Lower lobe of right lung (tissue), 2 donors: ENCODE data around the gene DNAJC10. TPM values are rescaled to one million over a fixed set of nuclear protein-coding genes. Genes with fewer than 3 reads are reported as not detected.

Experiments
- ATAC-seq, 2 donors: fragments of 200-7000 bp; cut with Tn5 transposase; one replicate each; pipeline ENCODE4 v1.9.1; 2020 to 2022; ENCODE audit warnings: mild to moderate bottlenecking in 2 of 2, moderate library complexity in 2 of 2
- DNase-seq: peaks from one replicate; pipeline ENCODE4 v3.0.0-alpha.2; 2020
- H3K27ac ChIP-seq: fragments of 200-600 bp; one replicate; pipeline ENCODE4 v1.8.0; 2022
- H3K27me3 ChIP-seq: fragments of 200-600 bp; one replicate; pipeline ENCODE4 v1.8.0; 2022; ENCODE audit warnings: low read depth
- H3K36me3 ChIP-seq: fragments of 200-600 bp; one replicate; pipeline ENCODE4 v1.8.0; 2022; ENCODE audit warnings: mild to moderate bottlenecking
- H3K4me1 ChIP-seq: fragments of 200-600 bp; one replicate; pipeline ENCODE4 v1.8.0; 2022
- H3K4me3 ChIP-seq: fragments of 200-600 bp; one replicate; pipeline ENCODE4 v1.8.0; 2022; ENCODE audit warnings: mild to moderate bottlenecking
- H3K9me3 ChIP-seq: fragments of 200-600 bp; one replicate; pipeline ENCODE4 v1.8.0; 2022
- intact Hi-C: fragments of 100-400 bp; cut with DNase I; formaldehyde crosslinking; loops from one replicate; pipeline ENCODE4 v1.11.0; 2022
- total RNA-seq: library from RNA; stranded (reverse); fragmentation: NEBNext Ultra II Directional; extraction: Animal tissue kit (Norgen Biotek cat#: 25700); gene quantifications from one replicate; pipeline ENCODE4 v1.2.1, GENCODE V29; 2021
- TF ChIP-seq, protein P1 (sequence below): fragments of 200-600 bp; IDR thresholded peaks from one replicate; pipeline ENCODE4 v1.8.0; 2022; ENCODE audit warnings: antibody characterized with exemption, mild to moderate bottlenecking
- donor health status: DM: no; HTN: yes; CAD: no; lungs with severe emphysema.

Gene DNAJC10
- total RNA-seq, 1 donor from 2014 or later, result 76.2 TPM

DNA sequence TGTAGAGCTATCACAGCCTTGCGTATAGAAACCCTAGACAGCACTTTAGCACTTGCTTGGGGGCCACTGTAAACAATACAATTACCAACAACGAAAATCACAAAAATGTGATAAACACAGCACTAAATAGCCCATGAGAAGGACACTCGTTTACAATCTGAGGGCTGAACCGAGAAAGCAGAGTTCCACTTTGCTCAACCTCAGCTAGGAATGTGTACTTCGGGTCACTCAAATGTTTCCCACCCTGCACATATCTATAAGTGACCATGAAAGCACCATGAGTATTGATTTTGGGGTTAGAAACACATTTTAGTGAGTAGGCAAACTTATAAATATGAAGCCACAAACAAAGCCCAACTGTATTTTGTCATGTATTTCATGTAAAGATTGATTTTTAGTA, 88.1 kb downstream of the DNAJC10 start:
- TF ChIP-seq, protein P1, sequence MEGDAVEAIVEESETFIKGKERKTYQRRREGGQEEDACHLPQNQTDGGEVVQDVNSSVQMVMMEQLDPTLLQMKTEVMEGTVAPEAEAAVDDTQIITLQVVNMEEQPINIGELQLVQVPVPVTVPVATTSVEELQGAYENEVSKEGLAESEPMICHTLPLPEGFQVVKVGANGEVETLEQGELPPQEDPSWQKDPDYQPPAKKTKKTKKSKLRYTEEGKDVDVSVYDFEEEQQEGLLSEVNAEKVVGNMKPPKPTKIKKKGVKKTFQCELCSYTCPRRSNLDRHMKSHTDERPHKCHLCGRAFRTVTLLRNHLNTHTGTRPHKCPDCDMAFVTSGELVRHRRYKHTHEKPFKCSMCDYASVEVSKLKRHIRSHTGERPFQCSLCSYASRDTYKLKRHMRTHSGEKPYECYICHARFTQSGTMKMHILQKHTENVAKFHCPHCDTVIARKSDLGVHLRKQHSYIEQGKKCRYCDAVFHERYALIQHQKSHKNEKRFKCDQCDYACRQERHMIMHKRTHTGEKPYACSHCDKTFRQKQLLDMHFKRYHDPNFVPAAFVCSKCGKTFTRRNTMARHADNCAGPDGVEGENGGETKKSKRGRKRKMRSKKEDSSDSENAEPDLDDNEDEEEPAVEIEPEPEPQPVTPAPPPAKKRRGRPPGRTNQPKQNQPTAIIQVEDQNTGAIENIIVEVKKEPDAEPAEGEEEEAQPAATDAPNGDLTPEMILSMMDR, result no peak
- Histone ChIP-seq H3K27ac (no peak overlapping the region), H3K36me3 (no peaks in the 10 kb centered on the region), H3K4me3 (no peak overlapping the region), H3K9me3 (no peaks in the 10 kb centered on the region), H3K4me1 (no peaks in the 10 kb centered on the region), H3K27me3 (no peaks in the 10 kb centered on the region)
- intact Hi-C loops, result no loop called here
- ATAC-seq (no peak), DNase-seq (no peak)

DNA sequence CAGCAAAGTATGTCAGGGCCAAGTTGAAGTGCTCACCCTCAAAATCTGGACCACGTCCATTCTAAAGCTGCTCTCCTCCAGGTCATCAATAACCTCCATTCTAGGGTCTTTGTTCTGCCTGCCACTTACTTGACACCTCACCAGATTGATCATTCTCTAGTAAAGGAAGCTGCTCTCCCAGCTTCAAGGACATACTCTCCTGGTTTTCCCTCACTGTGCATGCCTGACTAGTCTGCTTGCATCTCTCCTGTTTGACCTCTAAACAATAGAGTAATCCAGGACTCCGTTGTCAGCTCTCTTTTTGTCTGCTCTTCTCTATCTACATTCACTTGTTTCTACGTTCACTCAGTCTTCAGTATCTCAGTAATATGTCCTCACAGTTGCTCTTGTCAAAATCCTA, 91.3 kb downstream of the DNAJC10 start:
- Histone ChIP-seq H3K9me3 (no peaks in the 10 kb centered on the region), H3K27me3 (no peaks in the 10 kb centered on the region), H3K27ac (no peak overlapping the region), H3K36me3 (no peaks in the 10 kb centered on the region), H3K4me1 (no peaks in the 10 kb centered on the region), H3K4me3 (no peak overlapping the region)
- intact Hi-C loops, result no loop called here
- DNase-seq (no peak), ATAC-seq (no peak)
- TF ChIP-seq, protein P1, result no peak

DNA sequence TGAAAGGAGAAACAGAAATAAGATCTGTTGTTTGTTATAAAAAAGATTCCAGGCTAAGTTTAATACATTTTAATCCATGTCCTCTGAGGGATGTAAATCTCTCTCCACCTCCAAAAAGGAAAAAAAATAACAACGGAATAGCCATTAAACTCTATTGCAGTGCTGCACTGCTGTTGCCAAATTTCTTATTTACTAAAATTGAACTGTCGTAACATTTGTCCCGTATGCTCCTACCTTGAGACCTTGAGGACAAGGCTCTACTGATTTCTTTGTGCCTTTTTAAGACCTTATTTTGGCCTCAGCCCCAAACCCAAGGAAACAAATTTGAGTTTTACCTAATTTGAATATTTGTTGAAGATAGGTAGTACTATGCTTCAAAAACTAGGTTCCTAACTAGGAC, 94.0 kb downstream of the DNAJC10 start:
- no peak overlapping the region for H3K27ac ChIP-seq
- H3K27me3 ChIP-seq, result no peaks in the 10 kb centered on the region
- ATAC-seq (no peak), DNase-seq (no peak)
- H3K9me3 ChIP-seq, result no peaks in the 10 kb centered on the region
- H3K4me1 ChIP-seq, result no peaks in the 10 kb centered on the region
- intact Hi-C loops, result no loop called here
- TF ChIP-seq, protein P1, result no peak
- no peak overlapping the region for H3K4me3 ChIP-seq
- no peaks in the 10 kb centered on the region for H3K36me3 ChIP-seq

DNA sequence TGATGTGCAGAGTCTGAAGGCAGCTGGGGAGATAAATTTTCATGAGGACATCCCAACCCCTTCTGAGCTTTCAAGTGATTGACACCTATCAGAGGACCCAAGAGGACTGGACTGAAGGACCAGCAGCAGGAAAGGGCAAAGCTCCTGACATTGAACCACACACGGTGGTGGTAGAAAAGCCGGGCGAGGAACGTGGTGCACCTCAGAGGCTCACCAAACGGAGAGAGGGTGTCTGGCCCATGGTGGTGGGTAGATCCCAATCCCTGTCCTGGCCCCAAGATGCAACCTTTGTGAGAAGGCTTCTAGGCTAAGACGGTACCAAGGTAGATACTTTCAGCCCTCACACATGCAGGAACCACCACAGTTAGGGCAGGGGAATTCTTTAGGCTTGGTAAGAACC, 98.3 kb downstream of the DNAJC10 start:
- TF ChIP-seq, protein P1, result no peak
- ATAC-seq (no peak), DNase-seq (no peak)
- no peak overlapping the region for H3K4me3 ChIP-seq
- H3K4me1 ChIP-seq, result no peaks in the 10 kb centered on the region
- no peaks in the 10 kb centered on the region for H3K9me3 ChIP-seq
- H3K27me3 ChIP-seq, result no peaks in the 10 kb centered on the region
- no peaks in the 10 kb centered on the region for H3K36me3 ChIP-seq
- intact Hi-C loops, result no loop called here
- no peak overlapping the region for H3K27ac ChIP-seq

DNA sequence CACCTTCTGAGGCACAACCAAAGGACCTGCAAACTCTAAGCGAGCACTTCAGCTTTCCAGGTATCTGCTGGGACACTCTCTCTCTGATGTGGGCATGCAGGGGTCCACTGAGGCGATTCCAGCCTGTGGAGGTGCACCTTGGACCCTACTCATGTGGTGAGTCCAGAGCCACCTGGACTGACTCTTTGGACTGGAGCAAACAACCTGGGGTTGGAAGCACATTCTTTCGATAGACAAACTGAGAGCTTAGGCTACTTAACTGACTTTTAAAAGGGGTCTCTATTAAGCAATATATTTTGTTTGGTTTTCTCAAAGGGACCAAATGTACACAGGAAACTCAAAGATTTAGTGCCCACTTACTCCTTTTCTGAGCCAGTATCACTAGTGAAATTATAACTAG, 98.7 kb downstream of the DNAJC10 start:
- DNase-seq, result no peak
- TF ChIP-seq, protein P1, result no peak
- intact Hi-C loops, result no loop called here
- H3K9me3 ChIP-seq, result no peaks in the 10 kb centered on the region
- H3K36me3 ChIP-seq, result no peaks in the 10 kb centered on the region
- no peaks in the 10 kb centered on the region for H3K27me3 ChIP-seq
- no peaks in the 10 kb centered on the region for H3K4me1 ChIP-seq
- H3K27ac ChIP-seq, result no peak overlapping the region
- ATAC-seq, result peak in 1 of 2 donors; percentile 15
- H3K4me3 ChIP-seq, result no peak overlapping the region

DNA sequence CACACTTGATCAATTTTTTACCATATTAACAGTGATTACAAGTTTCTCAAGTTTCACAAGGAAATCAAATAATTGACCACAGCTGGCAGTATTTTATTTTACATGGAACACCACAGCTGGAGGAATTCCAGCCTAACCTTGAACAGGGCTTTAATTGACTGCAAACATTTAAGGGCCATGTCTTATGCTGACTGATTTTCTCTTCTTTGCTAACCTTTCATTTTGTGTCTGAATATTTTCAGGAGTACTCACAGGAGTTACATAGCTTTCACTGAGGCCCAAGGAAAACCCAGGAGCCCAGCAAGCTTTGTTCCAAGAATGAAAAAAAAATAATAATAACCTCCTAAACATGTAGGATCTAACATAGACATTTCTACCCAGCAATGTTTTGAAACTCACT, 100.8 kb downstream of the DNAJC10 start:
- TF ChIP-seq, protein P1, result no peak
- no peaks in the 10 kb centered on the region for H3K9me3 ChIP-seq
- no peaks in the 10 kb centered on the region for H3K27me3 ChIP-seq
- H3K27ac ChIP-seq, result no peak overlapping the region
- no peak overlapping the region for H3K4me3 ChIP-seq
- no peaks in the 10 kb centered on the region for H3K36me3 ChIP-seq
- no peak for ATAC-seq
- intact Hi-C loops, result no loop called here
- DNase-seq, result no peak
- H3K4me1 ChIP-seq, result no peaks in the 10 kb centered on the region
